RPMI7951 (cell line): ENCODE results near the gene PDILT. TPM values are rescaled to one million over a fixed set of nuclear protein-coding genes. Genes with fewer than 3 reads are reported as not detected.
"Not testable (repeated sequence)": the region's sequence is repeated elsewhere in the genome, so short reads cannot be mapped to it uniquely, and the experiment has no call there.

Source experiments
- DNase-seq: peaks from one replicate; pipeline ENCODE4 v3.0.0-alpha.2; 2012; ENCODE audit warnings: low read depth
- total RNA-seq: library from RNA; depleted of rRNA; stranded (reverse); fragments of >200 nt; shearing (Covaris generic); gene quantifications from 2 replicates; pipeline ENCODE4 v1.2.3, GENCODE V29; 2014; rRNA removed

The PDILT gene
- total RNA-seq, 1 experiment from 2014 or later, result not detected

DNA sequence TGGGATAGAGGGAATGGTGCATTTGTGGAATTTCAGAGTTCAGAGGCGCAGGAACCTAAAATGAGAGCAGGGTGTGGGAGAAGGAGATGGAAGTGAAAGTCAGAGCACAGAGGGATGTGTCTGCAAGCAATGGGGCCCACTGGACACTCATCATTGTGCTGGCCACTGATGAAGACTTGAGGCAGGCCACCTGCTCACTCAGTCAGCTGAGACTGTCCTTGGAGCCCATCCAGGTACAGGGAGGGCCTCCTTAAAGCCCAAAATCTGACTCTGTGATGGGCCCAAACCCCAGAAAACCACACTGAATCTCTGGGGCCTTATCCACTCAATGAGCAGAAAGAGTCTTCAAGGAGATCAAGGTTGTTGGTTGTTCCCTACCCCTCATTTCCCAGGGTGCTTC is 82.9 kb downstream of the PDILT start:
- DNase-seq, result no peak

- not testable (repeated sequence) for DNase-seq
Measured at GRCh38 chr16:20321051-20321450, 83.5 kb downstream of the PDILT start.

DNA sequence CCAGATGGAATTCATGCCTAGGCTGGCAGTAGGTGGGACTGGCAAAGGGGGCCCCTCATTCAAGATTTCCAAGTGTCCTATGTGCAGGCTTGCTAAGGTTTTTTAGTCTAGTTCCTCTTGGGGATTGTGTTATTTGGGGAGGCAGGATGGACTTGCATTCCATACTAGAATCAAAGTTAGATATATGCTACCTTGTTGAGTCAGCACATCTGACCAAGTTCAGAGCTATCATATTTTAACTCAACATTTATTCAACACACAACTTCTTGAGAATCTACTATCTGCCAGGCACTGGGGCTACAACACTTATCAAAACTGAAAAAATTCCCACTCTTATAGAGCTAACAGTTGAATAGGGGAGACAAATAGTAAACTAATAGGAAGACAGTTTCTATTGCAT is 83.9 kb downstream of the PDILT start:
- DNase-seq, result no peak

DNA sequence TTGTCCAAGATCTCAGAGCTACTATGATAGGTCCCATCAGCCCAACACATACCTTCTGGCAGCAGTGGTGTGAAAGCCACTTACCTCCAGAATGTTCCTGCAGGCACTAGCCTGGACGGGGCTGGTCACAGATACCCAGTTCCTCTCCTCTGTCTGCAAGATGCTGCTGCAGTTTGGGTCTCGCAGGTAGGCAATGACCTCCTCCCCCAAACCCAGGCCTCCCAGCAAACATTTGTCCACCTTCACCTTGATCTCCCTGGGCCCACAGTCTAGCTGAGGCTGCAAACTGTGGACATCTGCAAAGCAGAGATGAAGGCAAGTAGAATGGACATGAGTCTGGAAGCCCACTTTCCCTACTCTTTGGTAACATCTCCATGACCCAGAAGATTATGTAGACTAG is 84.4 kb downstream of the PDILT start:
- DNase-seq, result no peak

- DNase-seq, result no peak
Measured at GRCh38 chr16:20319406-20319805, 85.1 kb downstream of the PDILT start.

GRCh38 chr16:20318437-20318836 is 86.1 kb downstream of the PDILT start:
- no peak for DNase-seq

GRCh38 chr16:20318006-20318405 is 86.5 kb downstream of the PDILT start:
- no peak for DNase-seq

DNA sequence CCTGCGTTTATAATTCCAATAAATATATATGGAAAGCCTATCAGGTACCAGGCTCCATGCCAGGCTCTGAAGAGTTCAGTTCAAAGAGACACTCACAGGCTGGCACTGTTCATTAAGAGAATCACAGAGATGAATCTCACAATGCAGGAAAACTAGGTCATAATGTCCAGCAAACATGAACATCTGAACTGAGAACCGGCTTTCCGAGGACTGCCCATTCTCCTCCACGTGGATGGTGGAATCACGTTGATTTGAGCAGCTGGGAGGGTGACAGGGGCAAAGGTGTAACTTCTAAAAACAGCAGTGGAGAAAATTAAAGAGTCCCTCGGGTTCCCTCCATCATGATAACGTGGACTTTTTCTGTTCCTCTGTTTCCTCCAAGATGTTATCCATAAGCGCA is 87.4 kb downstream of the PDILT start:
- DNase-seq, result no peak

- no peak for DNase-seq
Measured at GRCh38 chr16:20316715-20317114, 87.8 kb downstream of the PDILT start.

- no peak for DNase-seq
Measured at GRCh38 chr16:20315764-20316163, 88.8 kb downstream of the PDILT start.

DNA sequence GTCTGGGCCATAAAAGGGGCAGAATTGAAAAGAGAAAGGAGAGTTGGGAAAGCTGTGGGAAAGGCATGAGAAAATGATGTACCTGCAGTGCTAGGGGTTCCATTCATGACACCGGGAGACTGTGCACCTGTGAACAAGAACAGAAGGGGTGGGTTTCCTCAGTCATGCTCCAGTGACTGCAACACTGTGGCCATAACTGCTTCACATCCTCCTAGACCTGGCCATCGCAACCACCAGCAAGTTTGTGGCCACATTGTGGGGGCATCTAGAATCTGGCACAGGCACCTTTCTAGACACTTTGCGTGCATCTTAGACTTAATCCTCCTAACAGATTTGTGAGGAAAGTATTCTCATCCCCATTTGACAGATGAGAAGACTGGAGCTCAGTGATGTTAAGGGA is 90.0 kb downstream of the PDILT start:
- DNase-seq, result no peak

DNA sequence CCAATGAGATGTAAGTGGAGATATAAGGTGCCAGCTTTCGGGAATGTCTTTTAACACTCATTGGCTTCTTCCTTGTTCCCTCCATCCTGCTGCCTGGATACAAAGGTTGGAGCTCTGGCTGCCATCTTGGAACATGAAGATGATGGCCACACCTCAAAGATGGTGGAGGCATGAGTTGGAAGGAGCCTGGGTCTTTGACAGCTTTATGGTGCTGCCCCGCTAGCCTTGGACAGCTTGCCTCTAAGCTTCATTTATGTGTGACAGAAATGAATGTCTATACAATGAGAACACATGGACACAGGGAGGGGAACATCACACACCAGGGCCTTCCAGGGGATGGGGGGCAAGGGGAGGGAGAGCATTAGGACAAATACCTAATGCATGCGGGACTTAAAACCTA is 90.8 kb downstream of the PDILT start:
- no peak for DNase-seq

DNA sequence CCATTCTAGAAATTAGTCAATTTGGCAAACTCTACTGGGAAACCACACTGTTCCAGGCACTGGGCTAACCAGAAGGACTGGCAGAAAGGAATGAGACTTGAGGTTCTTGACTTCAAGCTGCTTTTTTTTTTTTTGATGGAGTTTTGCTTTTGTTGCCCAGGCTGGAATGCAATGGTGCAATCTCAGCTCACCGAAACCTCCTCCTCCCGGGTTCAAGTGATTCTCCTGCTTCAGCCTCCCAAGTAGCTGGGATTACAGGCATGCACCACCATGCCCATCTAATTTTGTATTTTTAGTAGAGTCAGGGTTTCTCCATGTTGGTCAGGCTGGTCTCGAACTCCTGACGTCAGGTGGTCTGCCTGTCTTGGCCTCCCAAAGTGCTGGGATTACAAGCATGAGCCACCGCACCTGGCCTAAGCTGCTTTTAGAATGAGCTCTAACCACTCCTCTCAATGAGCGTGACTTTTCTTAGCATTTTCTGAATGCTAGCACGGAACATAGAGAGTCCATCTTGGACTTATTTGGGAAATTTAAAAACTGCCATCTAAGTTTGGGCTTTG is 91.9 kb downstream of the PDILT start:
- DNase-seq, result not testable (repeated sequence)

GRCh38 chr16:20311548-20311947 is 93.0 kb downstream of the PDILT start:
- no peak for DNase-seq

- DNase-seq, result no peak
Measured at GRCh38 chr16:20310421-20311395, 93.8 kb downstream of the PDILT start.

DNA sequence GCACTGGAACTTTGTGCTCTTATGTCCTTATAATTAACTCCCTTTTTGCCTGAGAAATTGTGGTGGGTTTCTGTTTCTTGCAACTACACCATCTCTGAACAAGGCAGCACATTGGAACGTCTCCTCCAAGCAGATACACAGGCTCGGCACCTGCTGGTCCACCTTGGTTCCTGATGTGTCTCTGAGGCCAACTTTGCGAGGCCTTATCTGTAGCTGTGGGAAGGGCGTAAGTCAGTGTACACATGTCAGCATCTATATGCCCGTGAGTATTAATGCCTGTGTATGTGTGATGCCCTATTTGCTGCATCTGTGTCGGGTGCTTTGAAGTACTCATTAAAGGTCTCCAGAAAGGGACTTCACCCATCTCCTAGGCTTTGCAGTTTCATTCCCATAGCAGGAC is 94.8 kb downstream of the PDILT start:
- DNase-seq, result no peak

Other genes starting within 250 kb of the PDILT start
- not detected in 2 replicates for gene GP2, start 77.2 kb downstream of the PDILT start, total RNA-seq
- not detected in 2 replicates for gene UMOD, start 52.0 kb downstream of the PDILT start, total RNA-seq
- gene ACSM5, start 4.8 kb upstream of the PDILT start, total RNA-seq, result not detected in 2 replicates
- not detected in 2 replicates for gene ACSM2A, start 46.8 kb upstream of the PDILT start, total RNA-seq
- not detected in 2 replicates for gene ACSM2B, start 171.6 kb upstream of the PDILT start, total RNA-seq